ENCODE measurements around the gene AFF3. TPM values are rescaled to one million over a fixed set of nuclear protein-coding genes. Genes with fewer than 3 reads are reported as not detected.

AFF3 gene
- total RNA-seq, 1 experiment from 2014 or later = 1.6 TPM

DNA sequence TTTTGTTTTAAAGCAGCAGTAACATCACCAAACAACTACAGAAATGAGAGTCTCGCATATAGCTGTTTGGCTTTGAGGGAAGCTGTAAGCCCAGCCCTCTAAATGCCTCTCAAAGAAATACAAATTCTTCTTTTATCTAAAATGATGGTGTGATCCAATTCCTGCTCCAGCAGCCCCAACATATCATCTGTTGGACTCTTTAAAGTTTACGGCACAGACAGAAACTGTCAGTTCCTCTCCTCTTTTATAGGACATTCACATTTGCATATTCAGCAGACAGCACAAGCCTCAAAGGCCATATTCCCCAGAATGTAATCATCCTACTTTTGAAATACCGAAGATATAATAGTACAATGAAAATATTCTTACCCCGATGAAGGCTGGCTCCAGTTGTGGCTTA, 435.7 kb downstream of the AFF3 start:
- DNase-seq (ENCODE audit: low read depth) = no peak
- in situ Hi-C loops (cut with HindIII; ENCODE audit: low pct_unique_long_range_greater_than_20kb, low sequenced_read_pairs) = no loop called here

- no peak for DNase-seq (ENCODE audit: low read depth)
- in situ Hi-C loops (cut with HindIII; ENCODE audit: low pct_unique_long_range_greater_than_20kb, low sequenced_read_pairs) = no loop called here
These were observed 440.9 kb downstream of the AFF3 start for GRCh38 chr2:99701503-99701902.

GRCh38 chr2:99700482-99701398, 441.6 kb downstream of the AFF3 start:
- DNase-seq (ENCODE audit: low read depth) = no peak
- in situ Hi-C loops (cut with HindIII; ENCODE audit: low pct_unique_long_range_greater_than_20kb, low sequenced_read_pairs) = no loop called here

GRCh38 chr2:99698896-99699295, 443.5 kb downstream of the AFF3 start:
- DNase-seq (ENCODE audit: low read depth) = no peak
- in situ Hi-C loops (cut with HindIII; ENCODE audit: low pct_unique_long_range_greater_than_20kb, low sequenced_read_pairs) = no loop called here

DNA sequence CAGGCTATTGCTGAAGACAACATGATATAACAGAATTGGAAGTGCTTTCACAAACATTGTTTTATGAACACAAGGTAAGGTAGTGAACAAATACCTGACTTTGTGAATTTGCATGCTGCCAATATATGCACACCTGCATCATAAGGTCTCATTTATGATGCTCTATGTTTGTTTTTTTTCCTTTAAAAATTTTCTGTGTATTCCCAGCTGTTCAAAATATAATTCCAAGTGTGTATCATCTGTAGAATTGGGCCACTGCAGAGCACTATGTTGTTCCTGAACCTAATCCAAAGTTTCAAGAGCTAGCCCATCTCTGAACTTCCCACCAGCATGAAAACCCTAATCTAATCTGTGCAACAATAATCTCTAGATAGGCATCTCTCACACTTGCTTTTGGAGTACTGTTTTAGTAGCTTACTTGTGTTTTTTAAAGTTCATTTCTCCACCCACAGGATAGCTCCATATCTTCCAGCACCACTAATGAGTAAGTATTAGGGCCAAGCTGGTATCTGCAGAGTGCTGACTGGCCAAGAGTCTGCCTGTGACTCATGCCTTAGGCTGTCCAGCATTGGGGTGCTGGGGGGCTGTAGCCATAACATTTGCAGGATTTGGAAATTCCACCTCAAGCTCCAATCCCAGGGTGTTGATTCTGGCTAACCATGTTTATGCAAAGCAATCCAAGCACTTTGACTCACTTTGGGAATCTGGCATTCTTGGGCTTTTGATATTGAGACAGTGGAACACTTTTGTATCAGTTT, 444.4 kb downstream of the AFF3 start:
- no peak for DNase-seq (ENCODE audit: low read depth)
- in situ Hi-C loops (cut with HindIII; ENCODE audit: low pct_unique_long_range_greater_than_20kb, low sequenced_read_pairs) = no loop called here

DNA sequence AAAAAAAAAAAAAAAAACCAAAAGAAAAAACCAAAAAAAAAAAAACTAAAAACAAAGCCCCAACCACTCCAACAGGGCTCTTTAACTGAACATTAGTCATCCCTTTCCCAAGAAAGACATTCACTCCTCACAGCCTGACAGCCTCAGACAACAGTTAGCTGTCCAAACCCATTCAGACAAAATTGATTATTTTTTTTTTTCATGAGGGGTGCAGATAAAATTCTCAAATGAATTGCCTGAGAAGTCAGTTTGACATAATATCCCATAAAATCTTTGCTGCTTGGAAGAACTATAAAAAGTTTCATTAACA, 446.5 kb downstream of the AFF3 start:
- in situ Hi-C loops (cut with HindIII; ENCODE audit: low pct_unique_long_range_greater_than_20kb, low sequenced_read_pairs) = no loop called here
- DNase-seq (ENCODE audit: low read depth) = no peak

DNA sequence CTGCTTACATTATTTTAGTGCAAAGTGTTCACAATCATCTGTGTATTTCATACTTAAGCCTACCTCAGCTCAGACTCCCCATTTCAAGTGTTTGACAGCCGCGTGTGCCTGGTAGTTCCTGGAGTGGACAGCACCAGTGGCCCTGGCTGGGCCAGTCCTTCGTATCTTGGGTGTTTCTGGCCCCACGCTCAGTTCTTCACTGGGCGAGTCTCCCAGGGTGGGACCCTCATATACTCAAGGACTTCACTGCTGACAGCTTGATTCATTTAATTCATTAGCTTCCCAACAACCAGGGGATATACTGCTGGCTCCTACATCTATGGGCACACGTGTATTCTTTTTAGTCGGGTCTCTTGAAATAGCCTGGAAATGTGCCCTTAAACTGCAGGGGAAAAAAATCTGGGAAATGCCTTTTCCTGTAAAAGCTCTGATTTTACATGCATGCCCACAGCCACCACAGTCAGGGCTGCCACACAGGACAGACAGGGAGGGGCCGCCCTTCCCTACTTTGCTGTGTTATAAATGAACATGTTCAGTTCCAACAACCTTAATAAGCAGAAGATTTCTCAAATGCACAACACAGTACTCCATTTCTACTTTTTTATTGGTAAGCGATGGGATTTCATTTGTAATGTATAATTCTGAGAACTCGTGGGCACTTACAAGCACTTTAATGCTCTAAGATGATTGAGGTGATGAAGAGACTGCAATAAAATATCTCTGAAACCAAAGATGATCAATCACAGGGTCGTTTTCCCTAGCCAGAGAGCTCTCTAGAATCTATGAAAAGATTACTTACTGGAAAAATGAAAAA, 447.1 kb downstream of the AFF3 start:
- no peak for DNase-seq (ENCODE audit: low read depth)
- in situ Hi-C loops (cut with HindIII; ENCODE audit: low pct_unique_long_range_greater_than_20kb, low sequenced_read_pairs) = no loop called here

DNA sequence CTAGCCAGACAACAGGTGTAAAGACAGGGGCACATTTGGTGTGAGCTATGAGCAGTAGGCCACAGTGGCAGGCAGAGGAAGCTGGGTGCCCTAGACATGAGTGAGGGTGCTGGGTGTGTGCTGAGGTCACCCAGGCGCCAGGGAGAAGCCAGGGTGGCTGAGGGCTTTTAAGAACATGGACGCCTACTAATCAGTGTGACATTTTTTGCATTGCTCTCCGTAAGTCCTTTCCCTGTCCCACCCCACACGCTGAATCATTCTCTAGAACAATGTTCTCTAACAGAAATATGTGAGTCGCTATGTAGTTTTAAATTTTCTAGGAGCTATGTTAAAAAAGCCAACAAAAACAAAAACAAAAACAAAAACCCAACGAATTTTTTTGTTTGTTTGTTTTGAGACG, 448.1 kb downstream of the AFF3 start:
- in situ Hi-C loops (cut with HindIII; ENCODE audit: low pct_unique_long_range_greater_than_20kb, low sequenced_read_pairs) = no loop called here
- DNase-seq (ENCODE audit: low read depth) = no peak

DNA sequence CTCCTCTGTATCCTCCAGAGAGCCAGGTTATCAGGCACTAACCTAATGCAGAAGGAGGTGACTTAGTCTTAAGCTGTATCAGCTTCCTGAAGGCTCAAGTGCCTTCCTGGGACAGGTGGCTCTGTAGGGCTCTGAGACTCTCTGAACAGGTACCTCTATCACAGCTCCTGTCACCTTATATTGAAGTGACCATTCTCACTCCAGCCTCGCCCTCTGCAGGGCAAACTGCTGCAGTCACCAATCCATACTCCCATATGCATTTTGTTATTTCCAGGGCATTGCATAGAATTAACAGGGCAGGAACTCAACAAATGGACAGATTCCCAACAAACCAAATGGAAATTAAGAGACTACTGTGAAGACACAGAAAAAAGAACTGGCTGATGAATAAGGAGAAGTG, 449.6 kb downstream of the AFF3 start:
- no peak for DNase-seq (ENCODE audit: low read depth)
- in situ Hi-C loops (cut with HindIII; ENCODE audit: low pct_unique_long_range_greater_than_20kb, low sequenced_read_pairs) = no loop called here

DNA sequence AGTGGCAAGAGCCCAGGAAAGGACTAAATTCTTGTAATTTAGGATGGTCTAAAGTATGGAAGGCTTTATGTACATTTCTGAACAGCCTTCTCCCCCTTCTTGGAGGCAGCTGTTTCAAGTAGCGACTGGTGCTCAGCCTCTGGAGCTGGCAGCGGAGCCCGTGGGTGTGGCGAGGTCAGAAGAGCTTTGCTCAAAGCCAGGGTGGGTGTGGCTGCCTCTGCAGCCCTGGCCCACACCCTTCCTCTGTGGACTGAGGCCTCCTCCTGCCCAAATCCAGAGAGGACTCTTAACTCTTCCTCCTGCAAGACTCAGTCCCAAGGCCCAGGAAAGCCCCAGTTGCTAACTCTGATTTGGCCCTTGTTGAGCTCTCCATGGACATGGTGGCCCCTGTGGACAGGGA, 450.5 kb downstream of the AFF3 start:
- in situ Hi-C loops (cut with HindIII; ENCODE audit: low pct_unique_long_range_greater_than_20kb, low sequenced_read_pairs) = no loop called here
- DNase-seq (ENCODE audit: low read depth) = no peak

GRCh38 chr2:99689145-99689742, 453.1 kb downstream of the AFF3 start:
- DNase-seq (ENCODE audit: low read depth) = peak; percentile 41
- in situ Hi-C loops (cut with HindIII; ENCODE audit: low pct_unique_long_range_greater_than_20kb, low sequenced_read_pairs) = no loop called here

GRCh38 chr2:99688699-99689098, 453.7 kb downstream of the AFF3 start:
- in situ Hi-C loops (cut with HindIII; ENCODE audit: low pct_unique_long_range_greater_than_20kb, low sequenced_read_pairs) = no loop called here
- no peak for DNase-seq (ENCODE audit: low read depth)

- DNase-seq (ENCODE audit: low read depth) = no peak
- in situ Hi-C loops (cut with HindIII; ENCODE audit: low pct_unique_long_range_greater_than_20kb, low sequenced_read_pairs) = no loop called here
These were observed 459.9 kb downstream of the AFF3 start for GRCh38 chr2:99682275-99683060.

DNA sequence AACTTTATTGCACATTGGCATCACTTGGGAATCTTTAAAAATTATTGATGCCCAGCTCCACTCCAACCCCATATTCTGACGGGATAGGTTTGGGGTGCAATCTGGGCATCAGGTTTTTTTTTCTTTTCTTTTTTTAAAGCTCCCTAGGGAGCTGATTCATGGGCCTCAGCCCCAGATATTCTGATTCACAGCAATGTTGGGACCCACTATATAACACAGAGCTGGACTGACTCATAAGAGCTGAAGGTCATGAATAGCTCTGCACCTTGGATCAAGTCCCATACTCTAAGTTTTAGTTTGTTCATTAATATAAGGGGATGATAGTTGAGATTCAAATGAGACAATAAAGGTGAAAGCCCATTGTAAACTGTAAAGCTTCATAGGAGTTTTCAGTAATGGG, 461.4 kb downstream of the AFF3 start:
- DNase-seq (ENCODE audit: low read depth) = no peak
- in situ Hi-C loops (cut with HindIII; ENCODE audit: low pct_unique_long_range_greater_than_20kb, low sequenced_read_pairs) = no loop called here

- in situ Hi-C loops (cut with HindIII; ENCODE audit: low pct_unique_long_range_greater_than_20kb, low sequenced_read_pairs) = no loop called here
- no peak for DNase-seq (ENCODE audit: low read depth)
These were observed 462.9 kb downstream of the AFF3 start for GRCh38 chr2:99679518-99679917.

GRCh38 chr2:99678625-99679024, 463.8 kb downstream of the AFF3 start:
- DNase-seq (ENCODE audit: low read depth) = no peak
- in situ Hi-C loops (cut with HindIII; ENCODE audit: low pct_unique_long_range_greater_than_20kb, low sequenced_read_pairs) = no loop called here

DNA sequence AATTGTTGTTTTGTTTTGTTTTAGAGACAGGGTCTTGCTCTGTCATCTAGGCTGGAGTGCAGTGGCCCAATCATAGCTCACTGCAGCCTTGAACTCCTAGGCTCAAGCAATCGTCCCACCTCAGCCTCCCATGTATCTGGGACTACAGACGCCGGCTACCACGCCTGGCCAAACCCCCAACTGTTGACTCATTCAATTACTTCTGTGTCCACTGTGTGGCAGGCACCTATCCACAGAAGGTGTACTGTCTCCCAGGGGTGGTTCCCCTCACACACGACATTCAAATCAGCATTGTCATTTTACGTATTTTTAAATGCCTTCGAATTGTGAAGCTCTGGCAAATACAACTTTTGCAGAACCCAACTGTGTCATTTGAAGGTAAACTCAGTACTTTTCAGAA, 464.6 kb downstream of the AFF3 start:
- in situ Hi-C loops (cut with HindIII; ENCODE audit: low pct_unique_long_range_greater_than_20kb, low sequenced_read_pairs) = no loop called here
- no peak for DNase-seq (ENCODE audit: low read depth)

- DNase-seq (ENCODE audit: low read depth) = no peak
- in situ Hi-C loops (cut with HindIII; ENCODE audit: low pct_unique_long_range_greater_than_20kb, low sequenced_read_pairs) = no loop called here
These were observed 467.2 kb downstream of the AFF3 start for GRCh38 chr2:99675130-99675661.
